A549 (cell line): ENCODE measurements around the gene BRD3OS. TPM values are rescaled to one million over a fixed set of nuclear protein-coding genes. Genes with fewer than 3 reads are reported as not detected.
A peak's percentile ranks its signal among the peaks of the same experiment; 100 is the strongest.

Source experiments
- ATAC-seq, 2 experiments: fragments of 200-7000 bp in 1 of 2; fragments of >200 bp in 1 of 2; cut with Nextera tagmentation in 1 of 2; cut with Tn5 transposase in 1 of 2; 3 replicates each; pipeline versions ENCODE4 v1.8.0 to v1.9.1; 2018 to 2020; ENCODE audit warnings: mild to moderate bottlenecking in 1 of 2, moderate library complexity in 1 of 2
- CTCF ChIA-PET: fragments of 300-600 bp; sonication (Branson Sonifier 250); formaldehyde crosslinking; extraction: SDS; loops from one replicate; lab custom pipeline; 2021; ENCODE audit warnings: antibody characterized with exemption, inconsistent platforms; lab: Yijun Ruan, JAX
- POLR2A ChIA-PET: fragments of 350-600 bp; formaldehyde crosslinking; extraction: SDS; loops from one replicate; lab custom pipeline; 2021; ENCODE audit warnings: antibody characterized with exemption, inconsistent platforms; lab: Yijun Ruan, JAX
- DNase-seq, 2 experiments: peaks; one replicate each; pipeline versions ENCODE4 v3.0.0 to v3.0.0-alpha.2; 2011 to 2016; ENCODE audit warnings: low read depth in 1 of 2, low spot score in 1 of 2
- FAIRE-seq: peaks from 2 replicates; lab custom pipeline; 2011; peaks lifted over from hg19 to GRCh38; lab: Jason Lieb, UNC
- H3K27ac ChIP-seq, 2 experiments: fragments of >200 bp; sonication (Bioruptor Twin); formaldehyde crosslinking; 3 replicates each; pipeline ENCODE4 v1.5.1; 2016 to 2017
- H3K4me1 ChIP-seq: fragments of >200 bp; sonication (Bioruptor Twin); formaldehyde crosslinking; 3 replicates; pipeline ENCODE4 v1.6.1; 2016
- H3K4me2 ChIP-seq: fragments of >200 bp; sonication (Bioruptor Twin); formaldehyde crosslinking; 3 replicates; pipeline ENCODE4 v1.6.1; 2016
- H3K4me3 ChIP-seq: fragments of >200 bp; sonication (Bioruptor Twin); formaldehyde crosslinking; 3 replicates; pipeline ENCODE4 v1.5.1; 2016
- H3K9me3 ChIP-seq: fragments of >200 bp; sonication (Bioruptor Twin); formaldehyde crosslinking; 3 replicates; pipeline ENCODE4 v1.6.1; 2016
- CBX2 ChIP-seq: fragments of 200-600 bp; sonication (generic); IDR thresholded peaks from 2 replicates; pipeline ENCODE4 v1.6.1; 2016; ENCODE audit warnings: low read depth, mild to moderate bottlenecking, borderline replicate concordance
- CTCF ChIP-seq: fragments of >200 bp; sonication (Bioruptor Twin); formaldehyde crosslinking; IDR thresholded peaks from 3 replicates; pipeline ENCODE4 v1.5.1; 2016
- E2F6 ChIP-seq: IDR thresholded peaks from 2 replicates; pipeline ENCODE4 v1.6.1; 2012; ENCODE audit warnings: low read depth, borderline replicate concordance
- EHMT2 ChIP-seq: fragments of 200-600 bp; sonication (generic); IDR thresholded peaks from 2 replicates; pipeline ENCODE4 v1.6.1; 2016; ENCODE audit warnings: antibody characterized with exemption, low read depth, mild to moderate bottlenecking, moderate library complexity
- ELK1 ChIP-seq: fragments of 150-350 bp; IDR thresholded peaks from 2 replicates; pipeline ENCODE4 v1.6.1; 2014; ENCODE audit warnings: low read depth, mild to moderate bottlenecking, low read length
- FOSL2 ChIP-seq, 2 experiments: fragments of 450-650 bp in 1 of 2; fragments of >200 bp in 1 of 2; sonication (Bioruptor Twin) in 1 of 2; formaldehyde crosslinking; IDR thresholded peaks; 2 replicates each; pipeline versions ENCODE4 v1.5.0 to v1.6.1; 2016 to 2020; ENCODE audit warnings: mild to moderate bottlenecking in 1 of 2, moderate library complexity in 1 of 2
- FOXS1 ChIP-seq: fragments of 250-450 bp; sonication (Bioruptor Pico); IDR thresholded peaks from 2 replicates; pipeline ENCODE4 v1.5.0; 2020; ENCODE audit warnings: mild to moderate bottlenecking, moderate library complexity
- HDAC2 ChIP-seq: fragments of 200-600 bp; sonication (generic); IDR thresholded peaks from 2 replicates; pipeline ENCODE4 v1.6.1; 2016
- HOXB5 ChIP-seq: fragments of 250-450 bp; sonication (Bioruptor Pico); IDR thresholded peaks from 2 replicates; pipeline ENCODE4 v1.5.0; 2020; ENCODE audit warnings: mild to moderate bottlenecking, moderate library complexity
- KDM1A ChIP-seq: fragments of 200-600 bp; sonication (generic); IDR thresholded peaks from 2 replicates; pipeline ENCODE4 v1.6.1; 2016; ENCODE audit warnings: low read depth, mild to moderate bottlenecking
- MAZ ChIP-seq: fragments of 150-350 bp; IDR thresholded peaks from 2 replicates; pipeline ENCODE4 v1.6.1; 2014; ENCODE audit warnings: antibody characterized with exemption, low read depth, low read length, borderline replicate concordance
- NFE2L2 ChIP-seq: fragments of 150-350 bp; conservative IDR thresholded peaks from 2 replicates; pipeline ENCODE4 v1.6.1; 2014; ENCODE audit warnings: low read length
- NR3C1 ChIP-seq: fragments of >200 bp; sonication (Bioruptor Twin); formaldehyde crosslinking; IDR thresholded peaks from 3 replicates; pipeline ENCODE4 v1.6.1; 2017
- PHF8 ChIP-seq: fragments of 200-600 bp; sonication (generic); IDR thresholded peaks from 2 replicates; pipeline ENCODE4 v1.6.1; 2016; ENCODE audit warnings: low read depth, mild to moderate bottlenecking, antibody characterized with exemption, moderate library complexity, borderline replicate concordance
- POLR2A ChIP-seq: IDR thresholded peaks from 2 replicates; pipeline ENCODE4 v1.6.1; 2012; ENCODE audit warnings: mild to moderate bottlenecking, low read length
- SREBF2 ChIP-seq: fragments of 450-650 bp; IDR thresholded peaks from 2 replicates; pipeline ENCODE4 v1.6.1; 2014; ENCODE audit warnings: mild to moderate bottlenecking, moderate library complexity
- TP53 ChIP-seq: fragments of 250-450 bp; sonication (Bioruptor Pico); IDR thresholded peaks from 2 replicates; pipeline ENCODE4 v1.5.0; 2021; ENCODE audit warnings: mild to moderate bottlenecking, moderate library complexity
- WGBS: methylation state at CpG from one replicate; pipeline ENCODE4 v1.1.6; 2017; ENCODE audit errors: missing lambda C conversion rate; 5-methylcytosine and 5-hydroxymethylcytosine counted together
- polyA plus RNA-seq, 4 experiments: library from polyadenylated mRNA; depleted of rRNA in 3 of 4; stranded (reverse); fragments of >200 nt; fragmentation: RNase III in 1 of 4; extraction: RNeasy Plus Mini Kit Qiagen cat#74134 plus additional on column Dnase treatment in 1 of 4; gene quantifications; 2 replicates in 3 of 4; 3 replicates in 1 of 4; pipeline ENCODE4 v1.2.3, GENCODE V29; 2011 to 2017
- TF ChIP-seq, protein P1 (sequence below): IDR thresholded peaks from 2 replicates; pipeline ENCODE4 v1.6.1; 2012

BRD3OS gene
- polyA plus RNA-seq, 2 of the 4 experiments (the other 2 are of a cell fraction) = 10.4 to 10.8 TPM

DNA sequence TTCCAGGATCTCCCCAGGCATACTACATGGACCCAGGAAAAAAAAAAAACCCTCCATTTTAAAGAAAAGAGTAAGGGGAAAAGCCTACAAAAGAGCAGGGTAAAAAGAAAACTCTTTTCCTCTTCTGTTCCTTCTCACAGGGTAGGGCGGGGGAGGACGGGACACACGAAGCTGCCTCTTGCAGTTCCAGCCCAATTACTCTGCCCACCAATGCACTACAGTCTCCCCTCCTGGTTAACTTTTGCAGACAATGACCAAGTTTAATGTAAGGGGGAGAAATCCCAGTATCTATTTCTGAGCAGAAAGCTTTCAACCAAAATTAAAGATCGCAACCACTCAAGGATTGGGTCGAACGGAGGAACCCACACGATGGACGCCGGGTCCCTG lies 41.2 kb downstream of the BRD3OS start:
- Histone ChIP-seq H3K4me2 (peak overlapping the region; percentile 91), H3K4me1 (peaks cover 10% of the 10 kb centered on the region), H3K4me3 (peak overlapping the region; percentile 83), H3K27ac (peak overlapping the region; percentile 91 to 100), H3K9me3 (no peaks in the 10 kb centered on the region)
- ATAC-seq (no peak), DNase-seq (peak in 1 of 2 experiments; percentile 28), FAIRE-seq (no peak)
- WGBS = 15% methylated on average over 9 of the region's 9 CpGs
- ChIA-PET CTCF (interaction anchor here (1.2 to 2.1 kb wide), 2 partner anchors 9 to 72 kb away, joined by 3 to 7 read pairs; no protein-coding TSS in a partner anchor), POLR2A (no interaction called here)
- no peak for TF ChIP-seq NFE2L2
- TF ChIP-seq TP53 (CRISPR knock-in tag) = no peak
- TF ChIP-seq MAZ = no peak
- no peak for TF ChIP-seq HDAC2
- no peak for TF ChIP-seq EHMT2
- TF ChIP-seq CBX2 = no peak
- TF ChIP-seq FOSL2 (IDR thresholded peaks at IDR 0.05) = no peak
- TF ChIP-seq FOSL2 (CRISPR knock-in tag; IDR thresholded peaks at IDR 0.05) = no peak
- TF ChIP-seq FOXS1 (CRISPR knock-in tag) = no peak
- no peak for TF ChIP-seq ELK1
- TF ChIP-seq CTCF = no peak

- POLR2A ChIA-PET = no interaction called here
- Histone ChIP-seq H3K4me1 (peaks cover 10% of the 10 kb centered on the region), H3K9me3 (no peaks in the 10 kb centered on the region), H3K4me3 (peak overlapping the region; percentile 83), H3K27ac (peak overlapping the region; percentile 91 to 100), H3K4me2 (peak overlapping the region; percentile 91)
- CTCF ChIA-PET = interaction anchor here (1.2 to 2.1 kb wide), 2 partner anchors 9 to 73 kb away, joined by 3 to 7 read pairs; no protein-coding TSS in a partner anchor
- FAIRE-seq = no peak
- TF ChIP-seq, protein P1, sequence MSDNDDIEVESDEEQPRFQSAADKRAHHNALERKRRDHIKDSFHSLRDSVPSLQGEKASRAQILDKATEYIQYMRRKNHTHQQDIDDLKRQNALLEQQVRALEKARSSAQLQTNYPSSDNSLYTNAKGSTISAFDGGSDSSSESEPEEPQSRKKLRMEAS = peak; percentile 5; the same call in 1 of the 2 replicates
- no peak for TF ChIP-seq E2F6
- TF ChIP-seq POLR2A = no peak
- 2% methylated on average over 56 of the region's 126 CpGs for WGBS
- ATAC-seq = peak in 1 of 2 experiments; percentile 31; a peak in 3 of 6 replicates
- DNase-seq = peak; percentile 36 to 39
Measured at GRCh38 chr9:134066913-134067851, 41.9 kb downstream of the BRD3OS start.

GRCh38 chr9:134067904-134068743 lies 42.8 kb downstream of the BRD3OS start, which contains the start of gene BRD3:
Gene BRD3, minus strand, starts transcription at chr9:134068026. Its CDS starts 14,549 bp downstream, at chr9:134053477.
- FAIRE-seq (no peak), DNase-seq (peak; percentile 84 to 88), ATAC-seq (peak; percentile 86 to 88)
- ChIA-PET CTCF (interaction anchor here (0.7 to 1.1 kb wide), 3 partner anchors 10 to 67 kb away, joined by 3 to 4 read pairs (median 3); partner anchors contain the start of gene WDR5), POLR2A (interaction anchor here (0.6 to 0.7 kb wide), 2 partner anchors 367 to 409 kb away, joined by 4 to 14 read pairs; no protein-coding TSS in a partner anchor)
- no peak for TF ChIP-seq SREBF2
- TF ChIP-seq TP53 (CRISPR knock-in tag) = peak; percentile 56; the same call in 1 of the 2 replicates
- TF ChIP-seq PHF8 = peak; percentile 47; the same call in 1 of the 2 replicates
- TF ChIP-seq NR3C1 = no peak
- TF ChIP-seq HOXB5 (CRISPR knock-in tag) = 0 out of 2 replicates have a peak, but pooled peaks have one; percentile 53
- peak; percentile 70 for TF ChIP-seq POLR2A
- no peak for TF ChIP-seq KDM1A
- H3K4me3 ChIP-seq = peak within 1 kb of the TSS; percentile 83
- peak within 1 kb of the TSS; percentile 91 for H3K4me2 ChIP-seq
- H3K27ac ChIP-seq = peak within 1 kb of the TSS; percentile 91 to 100
- H3K4me1 ChIP-seq = peaks cover 10% of the 10 kb centered on the region
- H3K9me3 ChIP-seq = no peaks in the 10 kb centered on the region
- 0% methylated on average over 14 of the region's 131 CpGs for whole genome bisulfite sequencing
